Panc1 (cell line): ENCODE measurements around the gene MAEA.

Experiments used
- CTCF ChIP-seq: fragments of 450-650 bp; IDR thresholded peaks from 2 replicates; pipeline ENCODE4 v1.5.1; 2017; ENCODE audit warnings: mild to moderate bottlenecking
- POLR2AphosphoS5 ChIP-seq: IDR thresholded peaks from 2 replicates; pipeline ENCODE4 v1.6.1; 2012; ENCODE audit warnings: mild to moderate bottlenecking, low read depth, low read length, moderate library complexity
- REST ChIP-seq, 2 experiments: IDR thresholded peaks; 2 replicates each; pipeline ENCODE4 v1.6.1; 2011 to 2012; ENCODE audit warnings: low read depth in 2 of 2, control low read depth in 1 of 2, low read length in 1 of 2, mild to moderate bottlenecking in 1 of 2, moderate library complexity in 1 of 2; ENCODE audit not compliant: insufficient read depth in 1 of 2

GRCh38 chr4:1310796-1311631 lies 21.3 kb downstream of the MAEA start:
- TF ChIP-seq CTCF (no peak), REST (IDR thresholded peaks at IDR 0.05; ENCODE audit: insufficient read depth in 1 of 2, low read depth in 2 of 2, low read length in 1 of 2) (no peak), POLR2AphosphoS5 (no peak)
